HCT116 (cell line): ENCODE data around the gene NEMP1. TPM values are rescaled to one million over a fixed set of nuclear protein-coding genes. Genes with fewer than 3 reads are reported as not detected.

Experiments used
- ATAC-seq: fragments of 200-7000 bp; cut with Tn5 transposase; 2 replicates; pipeline ENCODE4 v1.9.1; 2020; ENCODE audit warnings: mild to moderate bottlenecking, moderate library complexity
- BruUV-seq: library from RNA; stranded (reverse); fragments of 400-500 nt; replicated peaks from 2 replicates; lab custom pipeline; 2021; lab: Mats Ljungman, UMichigan
- CTCF ChIA-PET: fragments of 300-600 bp; sonication (Branson Sonifier 250); formaldehyde crosslinking; loops from one replicate; lab custom pipeline; 2021; ENCODE audit warnings: antibody characterized with exemption; lab: Charles Lee
- POLR2A ChIA-PET: fragments of 300-600, 350-600 bp; sonication (Branson Sonifier 250); formaldehyde crosslinking; loops from one replicate; lab custom pipeline; 2021; ENCODE audit warnings: antibody characterized with exemption; lab: Charles Lee
- RAD21 ChIA-PET, 2 experiments: fragments of 300-600 bp; sonication (Branson Sonifier 250); formaldehyde crosslinking; loops; one replicate each; lab custom pipeline; 2023; ENCODE audit warnings: low total read pairs in 2 of 2; ENCODE audit not compliant: uncharacterized antibody in 2 of 2, unreplicated experiment in 2 of 2, low non-redundant PET in 1 of 2; lab: Charles Lee
- DNase-seq: peaks from one replicate; pipeline ENCODE4 v3.0.0-alpha.2; 2010; ENCODE audit warnings: low read depth, low spot score
- H2AFZ ChIP-seq: fragments of 200-600 bp; shearing (Covaris generic), sonication (generic); 2 replicates; pipeline ENCODE4 v1.6.1; 2017; ENCODE audit warnings: low read depth, mixed run types, mixed read lengths, antibody characterized with exemption, low read length; ENCODE audit not compliant: poor library complexity, severe bottlenecking
- H3K27ac ChIP-seq: 2 replicates; pipeline ENCODE4 v1.5.1; 2012; ENCODE audit warnings: low read depth, low read length
- H3K27me3 ChIP-seq: fragments of 200-600 bp; sonication (generic); 2 replicates; pipeline ENCODE4 v1.6.1; 2016; ENCODE audit warnings: mixed run types, low read length, mixed read lengths; ENCODE audit not compliant: insufficient read depth
- H3K36me3 ChIP-seq, 2 experiments: fragments of 200-500 bp in 1 of 2; fragments of 200-600 bp in 1 of 2; sonication (Bioruptor generic) in 1 of 2; sonication (generic) in 1 of 2; 2 replicates each; pipeline versions ENCODE4 v1.5.1 to v1.6.1; 2014 to 2016; ENCODE audit warnings: low read length in 2 of 2, inconsistent platforms in 1 of 2, mixed read lengths in 1 of 2, mixed run types in 1 of 2; ENCODE audit not compliant: insufficient read depth in 2 of 2, control insufficient read depth in 1 of 2
- H3K4me1 ChIP-seq, 2 experiments: fragments of 200-600 bp in 1 of 2; sonication (generic) in 1 of 2; 2 replicates each; pipeline versions ENCODE4 v1.5.1 to v1.6.1; 2012 to 2017; ENCODE audit warnings: low read length in 2 of 2, inconsistent platforms in 1 of 2, mild to moderate bottlenecking in 1 of 2, mixed read lengths in 1 of 2, mixed run types in 1 of 2, moderate library complexity in 1 of 2; ENCODE audit not compliant: insufficient read depth in 2 of 2, control insufficient read depth in 1 of 2
- H3K4me2 ChIP-seq: fragments of 200-600 bp; sonication (generic); 2 replicates; pipeline ENCODE4 v1.6.1; 2017; ENCODE audit warnings: mixed run types, low read length, mixed read lengths
- H3K4me3 ChIP-seq, 2 experiments: fragments of 200-600 bp in 1 of 2; sonication (generic) in 1 of 2; replicated peaks in 1 of 2; 2 replicates each; pipeline ENCODE4 v1.5.1; 2011 to 2016; ENCODE audit warnings: low read length in 2 of 2, control low read depth in 1 of 2, low read depth in 1 of 2, mild to moderate bottlenecking in 1 of 2, mixed read lengths in 1 of 2, mixed run types in 1 of 2
- H3K79me2 ChIP-seq: fragments of 200-600 bp; sonication (generic); 2 replicates; pipeline ENCODE4 v1.6.1; 2017; ENCODE audit warnings: mild to moderate bottlenecking, mixed run types, low read length, moderate library complexity, mixed read lengths; ENCODE audit not compliant: insufficient read depth
- H3K9ac ChIP-seq: fragments of 200-600 bp; sonication (generic); 2 replicates; pipeline ENCODE4 v1.6.1; 2016; ENCODE audit warnings: low read length, mixed read lengths
- H3K9me2 ChIP-seq: fragments of 200-600 bp; sonication (generic), shearing (Covaris generic); 2 replicates; pipeline ENCODE4 v1.6.1; 2017; ENCODE audit warnings: mixed run types, mild to moderate bottlenecking, moderate library complexity; ENCODE audit not compliant: insufficient read depth
- H3K9me3 ChIP-seq, 2 experiments: fragments of 200-500 bp in 1 of 2; fragments of 200-600 bp in 1 of 2; sonication (Bioruptor generic) in 1 of 2; sonication (generic) in 1 of 2; 2 replicates each; pipeline ENCODE4 v1.6.1; 2014 to 2017; ENCODE audit warnings: low read length in 2 of 2, mixed read lengths in 2 of 2, inconsistent platforms in 1 of 2, low read depth in 1 of 2, mild to moderate bottlenecking in 1 of 2, mixed run types in 1 of 2, moderate library complexity in 1 of 2; ENCODE audit not compliant: control insufficient read depth in 1 of 2, insufficient read depth in 1 of 2
- H4K20me1 ChIP-seq: fragments of 200-600 bp; sonication (generic), shearing (Covaris generic); 2 replicates; pipeline ENCODE4 v1.6.1; 2017; ENCODE audit warnings: mixed run types, mild to moderate bottlenecking, moderate library complexity; ENCODE audit not compliant: insufficient read depth
- ATF3 ChIP-seq: IDR thresholded peaks from 2 replicates; pipeline ENCODE4 v1.6.1; 2012
- CEBPB ChIP-seq: IDR thresholded peaks from 2 replicates; pipeline ENCODE4 v1.6.1; 2012; ENCODE audit warnings: low read depth
- EGR1 ChIP-seq: IDR thresholded peaks from 2 replicates; pipeline ENCODE4 v1.6.1; 2012; ENCODE audit warnings: low read depth
- ELF1 ChIP-seq: IDR thresholded peaks from 2 replicates; pipeline ENCODE4 v1.6.1; 2012; ENCODE audit warnings: low read depth, borderline replicate concordance
- FOSL1 ChIP-seq: IDR thresholded peaks from 2 replicates; pipeline ENCODE4 v1.6.1; 2012; ENCODE audit warnings: low read depth
- POLR2A ChIP-seq: IDR thresholded peaks from 2 replicates; pipeline ENCODE4 v1.7.0; 2011; ENCODE audit warnings: borderline replicate concordance; ENCODE audit not compliant: insufficient read depth, insufficient read length; ENCODE audit errors: extremely low read depth
- POLR2AphosphoS5 ChIP-seq: IDR thresholded peaks from 2 replicates; pipeline ENCODE4 v1.6.1; 2011; ENCODE audit warnings: mild to moderate bottlenecking, low read depth, low read length, moderate library complexity
- SP1 ChIP-seq: IDR thresholded peaks from 2 replicates; pipeline ENCODE4 v1.6.1; 2012; ENCODE audit warnings: low read depth
- SRF ChIP-seq: IDR thresholded peaks from 2 replicates; pipeline ENCODE4 v1.6.1; 2012; ENCODE audit warnings: low read depth
- TCF7L2 ChIP-seq: IDR thresholded peaks from 2 replicates; pipeline ENCODE4 v1.7.0; 2011; ENCODE audit warnings: borderline replicate concordance, inconsistent platforms; ENCODE audit not compliant: insufficient read depth, insufficient read length; ENCODE audit errors: extremely low read depth
- YY1 ChIP-seq: IDR thresholded peaks from 2 replicates; pipeline ENCODE4 v1.6.1; 2011; ENCODE audit warnings: low read length, low read depth, moderate library complexity, mild to moderate bottlenecking; ENCODE audit not compliant: insufficient replicate concordance; ENCODE audit errors: extremely low read depth
- ZBTB33 ChIP-seq: IDR thresholded peaks from 2 replicates; pipeline ENCODE4 v1.6.1; 2011; ENCODE audit warnings: mild to moderate bottlenecking, low read length, moderate library complexity; ENCODE audit not compliant: insufficient replicate concordance; ENCODE audit errors: extremely low read depth
- ZFX ChIP-seq: fragments of 450-650 bp; IDR thresholded peaks from 2 replicates; pipeline ENCODE4 v1.6.1; 2017
- ZNF274 ChIP-seq: fragments of 200-500 bp; sonication (Bioruptor generic); IDR thresholded peaks from 2 replicates; pipeline ENCODE4 v1.6.1; 2014; ENCODE audit warnings: mild to moderate bottlenecking, low read depth, low read length, inconsistent platforms
- intact Hi-C: fragments of 100-400 bp; cut with micrococcal nuclease; formaldehyde crosslinking; loops from 2 replicates; pipeline ENCODE4 v1.10.0; 2022
- total RNA-seq: library from RNA; stranded (reverse); gene quantifications from one replicate; pipeline ENCODE4 v1.2.1, GENCODE V29; 2021; ENCODE audit not compliant: unreplicated experiment

The NEMP1 gene
- total RNA-seq, 1 experiment from 2014 or later = 35.2 TPM

- BruUV-seq = no TSS peak
- Histone ChIP-seq H3K36me3 (peaks cover 20 to 31% of the 10 kb centered on the region in 2 experiments; a peak in 3 of 4 replicates), H3K27me3 (no peaks in the 10 kb centered on the region), H4K20me1 (no peaks in the 10 kb centered on the region), H3K27ac (peak overlapping the region; percentile 41), H2AFZ (no peak overlapping the region), H3K9me3 (no peaks in the 10 kb centered on the region), H3K9ac (no peak overlapping the region; the same call in 1 of the 2 replicates), H3K9me2 (no peaks in the 10 kb centered on the region), H3K4me3 (peak overlapping the region in 1 of 2 experiments; percentile 61; a peak in 1 of 4 replicates), H3K79me2 (peaks cover 38% of the 10 kb centered on the region), H3K4me1 (peaks cover 43 to 81% of the 10 kb centered on the region in 2 experiments), H3K4me2 (peak overlapping the region; percentile 90)
- intact Hi-C loops = no loop called here
- no peak for DNase-seq
- TF ChIP-seq SRF (no peak), EGR1 (no peak), FOSL1 (no peak), POLR2AphosphoS5 (no peak), ZFX (no peak), TCF7L2 (no peak), CEBPB (no peak), POLR2A (no peak), ELF1 (no peak), SP1 (no peak), ZNF274 (no peak)
- RAD21 ChIA-PET = no interaction called here
- no peak for ATAC-seq
- POLR2A ChIA-PET = interaction anchor here (4.8 kb wide), 1 partner anchor 20 kb away, joined by 50 read pairs; the partner anchor contains the start of gene STAT6
- CTCF ChIA-PET = interaction anchor here (1.6 to 1.7 kb wide), 2 partner anchors 22 to 37 kb away, joined by 3 to 5 read pairs; no protein-coding TSS in a partner anchor
Measured at GRCh38 chr12:57090924-57091637, 12.5 kb upstream of the NEMP1 start.

GRCh38 chr12:57090490-57090889 is 11.9 kb upstream of the NEMP1 start:
- Histone ChIP-seq H3K79me2 (peaks cover 38% of the 10 kb centered on the region), H3K27me3 (no peaks in the 10 kb centered on the region), H3K4me1 (peaks cover 43 to 81% of the 10 kb centered on the region in 2 experiments), H3K9ac (peak overlapping the region; percentile 1; the same call in 1 of the 2 replicates), H3K9me2 (no peaks in the 10 kb centered on the region), H3K4me2 (peak overlapping the region; percentile 90), H3K27ac (peak overlapping the region; percentile 41), H2AFZ (no peak overlapping the region), H3K9me3 (no peaks in the 10 kb centered on the region), H3K4me3 (peak overlapping the region; percentile 61 to 90; a peak in 3 of 4 replicates), H3K36me3 (peaks cover 17 to 31% of the 10 kb centered on the region in 2 experiments; a peak in 3 of 4 replicates), H4K20me1 (no peaks in the 10 kb centered on the region)
- DNase-seq (no peak), ATAC-seq (no peak)
- ChIA-PET CTCF (no interaction called here), POLR2A (interaction anchor here (4.8 kb wide), 1 partner anchor 21 kb away, joined by 50 read pairs; the partner anchor contains the start of gene STAT6), RAD21 (no interaction called here)
- intact Hi-C loops = no loop called here
- BruUV-seq = no TSS peak
- no peak for TF ChIP-seq FOSL1
- no peak for TF ChIP-seq ZBTB33
- TF ChIP-seq SP1 = no peak
- no peak for TF ChIP-seq YY1
- no peak for TF ChIP-seq EGR1
- no peak for TF ChIP-seq ATF3
